ENCODE data around the gene EXOC7.

- TF ChIP-seq, protein P1, sequence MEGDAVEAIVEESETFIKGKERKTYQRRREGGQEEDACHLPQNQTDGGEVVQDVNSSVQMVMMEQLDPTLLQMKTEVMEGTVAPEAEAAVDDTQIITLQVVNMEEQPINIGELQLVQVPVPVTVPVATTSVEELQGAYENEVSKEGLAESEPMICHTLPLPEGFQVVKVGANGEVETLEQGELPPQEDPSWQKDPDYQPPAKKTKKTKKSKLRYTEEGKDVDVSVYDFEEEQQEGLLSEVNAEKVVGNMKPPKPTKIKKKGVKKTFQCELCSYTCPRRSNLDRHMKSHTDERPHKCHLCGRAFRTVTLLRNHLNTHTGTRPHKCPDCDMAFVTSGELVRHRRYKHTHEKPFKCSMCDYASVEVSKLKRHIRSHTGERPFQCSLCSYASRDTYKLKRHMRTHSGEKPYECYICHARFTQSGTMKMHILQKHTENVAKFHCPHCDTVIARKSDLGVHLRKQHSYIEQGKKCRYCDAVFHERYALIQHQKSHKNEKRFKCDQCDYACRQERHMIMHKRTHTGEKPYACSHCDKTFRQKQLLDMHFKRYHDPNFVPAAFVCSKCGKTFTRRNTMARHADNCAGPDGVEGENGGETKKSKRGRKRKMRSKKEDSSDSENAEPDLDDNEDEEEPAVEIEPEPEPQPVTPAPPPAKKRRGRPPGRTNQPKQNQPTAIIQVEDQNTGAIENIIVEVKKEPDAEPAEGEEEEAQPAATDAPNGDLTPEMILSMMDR (IDR thresholded peaks at IDR 0.05), result no peak
- TF ChIP-seq POLR2AphosphoS5 (IDR thresholded peaks at IDR 0.05), result no peak
Measured at GRCh38 chr17:76071531-76072147, 31.9 kb downstream of the EXOC7 start.

All from breast epithelium (tissue), 3 donors.